Measurements from ENCODE around the gene HBP1. TPM values are rescaled to one million over a fixed set of nuclear protein-coding genes. Genes with fewer than 3 reads are reported as not detected.
A peak's percentile ranks its signal among the peaks of the same experiment; 100 is the strongest.
"Not testable (repeated sequence)": the region's sequence is repeated elsewhere in the genome, so short reads cannot be mapped to it uniquely, and the experiment has no call there.

HBP1 gene
- polyA plus RNA-seq, 3 donors from 2014 or later: 42.8 to 107 (median 51.9) TPM

GRCh38 chr7:107145067-107145838 is 23.6 kb upstream of the HBP1 start:
- DNase-seq: no peak
- Mint-ChIP-seq H3K27ac (no peak overlapping the region), H3K27me3 (ENCODE audit: low read depth in 3 of 3) (peaks cover 0 to 2% (median 0%) of the 10 kb centered on the region in 3 donors), H3K4me1 (no peaks in the 10 kb centered on the region), H3K36me3 (no peaks in the 10 kb centered on the region), H3K9me3 (no peaks in the 10 kb centered on the region), H3K4me3 (no peak overlapping the region)

- Mint-ChIP-seq H3K36me3 (no peaks in the 10 kb centered on the region), H3K4me1 (no peaks in the 10 kb centered on the region), H3K27me3 (ENCODE audit: low read depth in 3 of 3) (peaks cover 0 to 2% (median 2%) of the 10 kb centered on the region in 3 donors), H3K4me3 (no peak overlapping the region), H3K27ac (no peak overlapping the region), H3K9me3 (no peaks in the 10 kb centered on the region)
- DNase-seq: peak in 1 of 3 donors; percentile 42
Measured at GRCh38 chr7:107147464-107148393, 21.1 kb upstream of the HBP1 start.

- H3K27ac Mint-ChIP-seq: no peak overlapping the region
- H3K36me3 Mint-ChIP-seq: no peaks in the 10 kb centered on the region
- H3K4me1 Mint-ChIP-seq: no peaks in the 10 kb centered on the region
- DNase-seq: no peak
- no peak overlapping the region for H3K4me3 Mint-ChIP-seq
- peaks cover 0 to 2% (median 0%) of the 10 kb centered on the region in 3 donors for H3K27me3 Mint-ChIP-seq (ENCODE audit: low read depth in 3 of 3)
- H3K9me3 Mint-ChIP-seq: no peaks in the 10 kb centered on the region
Measured at GRCh38 chr7:107148721-107149120, 20.1 kb upstream of the HBP1 start.

- no peak for DNase-seq
- Mint-ChIP-seq H3K4me3 (no peak overlapping the region), H3K36me3 (no peaks in the 10 kb centered on the region), H3K9me3 (no peaks in the 10 kb centered on the region), H3K27me3 (ENCODE audit: low read depth in 3 of 3) (peaks cover 0 to 2% (median 0%) of the 10 kb centered on the region in 3 donors), H3K4me1 (no peaks in the 10 kb centered on the region), H3K27ac (no peak overlapping the region)
Measured at GRCh38 chr7:107149863-107150262, 18.9 kb upstream of the HBP1 start.

- Mint-ChIP-seq H3K4me1 (no peaks in the 10 kb centered on the region), H3K27ac (no peak overlapping the region), H3K9me3 (no peaks in the 10 kb centered on the region), H3K27me3 (ENCODE audit: low read depth in 3 of 3) (peaks cover 0 to 2% (median 0%) of the 10 kb centered on the region in 3 donors), H3K4me3 (no peak overlapping the region), H3K36me3 (no peaks in the 10 kb centered on the region)
- peak; percentile 62 to 72 (median 70) for DNase-seq
Measured at GRCh38 chr7:107150375-107151073, 18.3 kb upstream of the HBP1 start.

- Mint-ChIP-seq H3K27ac (no peak overlapping the region), H3K9me3 (no peaks in the 10 kb centered on the region), H3K4me3 (no peak overlapping the region), H3K36me3 (no peaks in the 10 kb centered on the region), H3K4me1 (no peaks in the 10 kb centered on the region), H3K27me3 (ENCODE audit: low read depth in 3 of 3) (peaks cover 0 to 6% (median 2%) of the 10 kb centered on the region in 3 donors)
- DNase-seq: no peak
Measured at GRCh38 chr7:107151538-107151937, 17.3 kb upstream of the HBP1 start.

- Mint-ChIP-seq H3K4me1 (no peaks in the 10 kb centered on the region), H3K27ac (no peak overlapping the region), H3K9me3 (no peaks in the 10 kb centered on the region), H3K27me3 (ENCODE audit: low read depth in 3 of 3) (peaks cover 0 to 6% (median 2%) of the 10 kb centered on the region in 3 donors), H3K4me3 (no peak overlapping the region), H3K36me3 (no peaks in the 10 kb centered on the region)
- no peak for DNase-seq
Measured at GRCh38 chr7:107152011-107152410, 16.8 kb upstream of the HBP1 start.

GRCh38 chr7:107154826-107155225 is 14.0 kb upstream of the HBP1 start:
- Mint-ChIP-seq H3K9me3 (no peaks in the 10 kb centered on the region), H3K4me1 (no peaks in the 10 kb centered on the region)
- no peak for DNase-seq

GRCh38 chr7:107155726-107156125 is 13.1 kb upstream of the HBP1 start:
- not testable (repeated sequence) for H3K27me3 Mint-ChIP-seq (ENCODE audit: low read depth in 3 of 3); H3K9me3 Mint-ChIP-seq; DNase-seq; H3K4me1 Mint-ChIP-seq; H3K27ac Mint-ChIP-seq; H3K36me3 Mint-ChIP-seq; H3K4me3 Mint-ChIP-seq

More at GRCh38 chr7:107154826-107155225, 14.0 kb upstream of the HBP1 start:
- Mint-ChIP-seq H3K4me3 (no peak overlapping the region), H3K27ac (no peak overlapping the region), H3K27me3 (ENCODE audit: low read depth in 3 of 3) (peaks cover 0 to 6% (median 2%) of the 10 kb centered on the region in 3 donors), H3K36me3 (no peaks in the 10 kb centered on the region)

GRCh38 chr7:107157091-107157490 is 11.7 kb upstream of the HBP1 start:
- no peaks in the 10 kb centered on the region for H3K9me3 Mint-ChIP-seq
- no peak overlapping the region for H3K4me3 Mint-ChIP-seq
- no peak for DNase-seq
- no peaks in the 10 kb centered on the region for H3K4me1 Mint-ChIP-seq
- no peaks in the 10 kb centered on the region for H3K36me3 Mint-ChIP-seq
- H3K27me3 Mint-ChIP-seq (ENCODE audit: low read depth in 3 of 3): peaks cover 0 to 6% (median 2%) of the 10 kb centered on the region in 3 donors
- no peak overlapping the region for H3K27ac Mint-ChIP-seq

- H3K27me3 Mint-ChIP-seq (ENCODE audit: low read depth in 3 of 3): peaks cover 0 to 3% (median 2%) of the 10 kb centered on the region in 3 donors
- no peak for DNase-seq
- no peak overlapping the region for H3K4me3 Mint-ChIP-seq
- no peaks in the 10 kb centered on the region for H3K4me1 Mint-ChIP-seq
- H3K27ac Mint-ChIP-seq: no peak overlapping the region
- no peaks in the 10 kb centered on the region for H3K36me3 Mint-ChIP-seq
- no peaks in the 10 kb centered on the region for H3K9me3 Mint-ChIP-seq
Measured at GRCh38 chr7:107158028-107158427, 10.8 kb upstream of the HBP1 start.

- H3K4me3 Mint-ChIP-seq: no peak overlapping the region
- no peaks in the 10 kb centered on the region for H3K9me3 Mint-ChIP-seq
- no peak for DNase-seq
- H3K36me3 Mint-ChIP-seq: no peaks in the 10 kb centered on the region
- no peaks in the 10 kb centered on the region for H3K4me1 Mint-ChIP-seq
- no peak overlapping the region for H3K27ac Mint-ChIP-seq
- peaks cover 0 to 6% (median 4%) of the 10 kb centered on the region in 3 donors for H3K27me3 Mint-ChIP-seq (ENCODE audit: low read depth in 3 of 3)
Measured at GRCh38 chr7:107160389-107160788, 8.4 kb upstream of the HBP1 start.

GRCh38 chr7:107161415-107161814 is 7.4 kb upstream of the HBP1 start:
- no peak overlapping the region for H3K27ac Mint-ChIP-seq
- no peaks in the 10 kb centered on the region for H3K36me3 Mint-ChIP-seq
- H3K4me1 Mint-ChIP-seq: peaks cover 2 to 3% of the 10 kb centered on the region in 2 donors
- no peak for DNase-seq
- no peak overlapping the region for H3K4me3 Mint-ChIP-seq
- H3K27me3 Mint-ChIP-seq (ENCODE audit: low read depth in 3 of 3): peaks cover 0 to 4% (median 2%) of the 10 kb centered on the region in 3 donors
- no peaks in the 10 kb centered on the region for H3K9me3 Mint-ChIP-seq

Measured in immature natural killer cell (primary cell).